RWPE2 (cell line): ENCODE measurements around the gene LCK.

ENCODE experiments used
- ATAC-seq: fragments of 200-7000 bp; cut with Tn5 transposase; 3 replicates; pipeline ENCODE4 v1.9.1; 2021; ENCODE audit warnings: low read depth
- DNase-seq: peaks from one replicate; pipeline ENCODE4 v3.0.0-alpha.2; 2020; ENCODE audit warnings: low spot score
- H3K27ac ChIP-seq: fragments of 450-650 bp; 2 replicates; pipeline ENCODE4 v1.5.1; 2017; ENCODE audit warnings: mild to moderate bottlenecking; ENCODE audit not compliant: poor library complexity, severe bottlenecking
- H3K27me3 ChIP-seq: fragments of 250-450 bp; sonication (Bioruptor Pico); 2 replicates; pipeline ENCODE4 v1.5.1; 2021; ENCODE audit warnings: mild to moderate bottlenecking, moderate library complexity; ENCODE audit not compliant: insufficient read depth, poor library complexity, severe bottlenecking
- H3K36me3 ChIP-seq: fragments of 250-450 bp; sonication (Bioruptor Pico); 2 replicates; pipeline ENCODE4 v1.5.1; 2020; ENCODE audit warnings: low read depth, mild to moderate bottlenecking, moderate library complexity
- H3K4me1 ChIP-seq: fragments of 250-450 bp; sonication (Bioruptor Pico); 2 replicates; pipeline ENCODE4 v1.5.1; 2021; ENCODE audit warnings: mild to moderate bottlenecking, moderate library complexity; ENCODE audit not compliant: insufficient read depth, poor library complexity, severe bottlenecking
- H3K4me3 ChIP-seq: fragments of 250-450 bp; sonication (Bioruptor Pico); 2 replicates; pipeline ENCODE4 v1.5.1; 2021; ENCODE audit warnings: mild to moderate bottlenecking, moderate library complexity; ENCODE audit not compliant: severe bottlenecking
- H3K9me3 ChIP-seq: fragments of 250-450 bp; sonication (Bioruptor Pico); 2 replicates; pipeline ENCODE4 v1.5.1; 2021; ENCODE audit warnings: mild to moderate bottlenecking, moderate library complexity; ENCODE audit not compliant: severe bottlenecking
- TF ChIP-seq, protein P1 (sequence below): fragments of 450-650 bp; IDR thresholded peaks from one replicate; pipeline ENCODE4 v1.5.1; 2017; ENCODE audit warnings: mild to moderate bottlenecking, moderate library complexity; ENCODE audit not compliant: poor library complexity, severe bottlenecking

The LCK gene

DNA sequence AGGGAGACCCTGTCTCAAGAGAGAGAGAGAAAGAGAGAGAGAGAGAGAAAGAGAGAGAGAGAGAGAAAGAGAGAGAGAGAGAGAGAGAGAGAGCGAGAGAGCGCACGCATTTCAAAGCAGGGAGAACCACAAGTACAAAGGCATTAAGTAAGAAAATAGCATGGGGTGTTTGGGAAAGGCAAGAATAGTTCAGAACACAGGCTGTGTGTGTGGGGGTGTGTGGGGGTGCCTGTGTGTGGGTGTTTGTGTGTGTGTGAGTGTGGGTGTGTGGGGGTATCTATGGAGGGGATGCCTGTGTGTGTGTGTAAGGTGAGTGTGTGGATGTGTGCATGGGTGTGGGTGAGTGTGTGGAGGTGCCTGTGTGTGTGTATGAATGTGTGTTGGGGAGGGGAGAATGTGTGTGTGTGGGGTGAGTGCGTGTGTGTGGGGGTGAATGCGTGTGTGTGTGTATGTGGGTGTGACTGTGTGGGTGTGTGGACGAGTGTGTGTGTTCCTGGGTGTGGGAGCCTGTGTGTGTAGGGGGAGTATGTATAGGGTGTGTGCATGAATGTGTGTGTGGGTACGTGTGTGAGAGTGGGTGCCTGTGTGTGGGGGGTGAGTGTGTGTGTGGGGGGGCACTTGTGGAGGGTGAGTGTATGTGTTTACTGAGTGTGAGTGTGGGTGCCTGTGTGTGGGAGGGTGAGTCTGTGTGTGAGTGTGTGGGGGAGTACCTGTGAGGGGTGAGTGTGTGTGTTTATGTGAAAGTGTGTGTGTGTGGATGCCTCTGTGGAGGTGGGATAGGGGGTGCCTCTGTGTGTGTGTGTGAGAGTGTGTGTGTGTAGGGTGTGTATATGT, 21.7 kb downstream of the LCK start:
- DNase-seq (no peak), ATAC-seq (no peak)
- Histone ChIP-seq H3K27me3 (no peaks in the 10 kb centered on the region), H3K4me1 (peaks cover 13% of the 10 kb centered on the region), H3K27ac (no peak overlapping the region), H3K36me3 (no peaks in the 10 kb centered on the region), H3K4me3 (no peak overlapping the region), H3K9me3 (no peaks in the 10 kb centered on the region)
- TF ChIP-seq, protein P1, sequence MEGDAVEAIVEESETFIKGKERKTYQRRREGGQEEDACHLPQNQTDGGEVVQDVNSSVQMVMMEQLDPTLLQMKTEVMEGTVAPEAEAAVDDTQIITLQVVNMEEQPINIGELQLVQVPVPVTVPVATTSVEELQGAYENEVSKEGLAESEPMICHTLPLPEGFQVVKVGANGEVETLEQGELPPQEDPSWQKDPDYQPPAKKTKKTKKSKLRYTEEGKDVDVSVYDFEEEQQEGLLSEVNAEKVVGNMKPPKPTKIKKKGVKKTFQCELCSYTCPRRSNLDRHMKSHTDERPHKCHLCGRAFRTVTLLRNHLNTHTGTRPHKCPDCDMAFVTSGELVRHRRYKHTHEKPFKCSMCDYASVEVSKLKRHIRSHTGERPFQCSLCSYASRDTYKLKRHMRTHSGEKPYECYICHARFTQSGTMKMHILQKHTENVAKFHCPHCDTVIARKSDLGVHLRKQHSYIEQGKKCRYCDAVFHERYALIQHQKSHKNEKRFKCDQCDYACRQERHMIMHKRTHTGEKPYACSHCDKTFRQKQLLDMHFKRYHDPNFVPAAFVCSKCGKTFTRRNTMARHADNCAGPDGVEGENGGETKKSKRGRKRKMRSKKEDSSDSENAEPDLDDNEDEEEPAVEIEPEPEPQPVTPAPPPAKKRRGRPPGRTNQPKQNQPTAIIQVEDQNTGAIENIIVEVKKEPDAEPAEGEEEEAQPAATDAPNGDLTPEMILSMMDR, result no peak

DNA sequence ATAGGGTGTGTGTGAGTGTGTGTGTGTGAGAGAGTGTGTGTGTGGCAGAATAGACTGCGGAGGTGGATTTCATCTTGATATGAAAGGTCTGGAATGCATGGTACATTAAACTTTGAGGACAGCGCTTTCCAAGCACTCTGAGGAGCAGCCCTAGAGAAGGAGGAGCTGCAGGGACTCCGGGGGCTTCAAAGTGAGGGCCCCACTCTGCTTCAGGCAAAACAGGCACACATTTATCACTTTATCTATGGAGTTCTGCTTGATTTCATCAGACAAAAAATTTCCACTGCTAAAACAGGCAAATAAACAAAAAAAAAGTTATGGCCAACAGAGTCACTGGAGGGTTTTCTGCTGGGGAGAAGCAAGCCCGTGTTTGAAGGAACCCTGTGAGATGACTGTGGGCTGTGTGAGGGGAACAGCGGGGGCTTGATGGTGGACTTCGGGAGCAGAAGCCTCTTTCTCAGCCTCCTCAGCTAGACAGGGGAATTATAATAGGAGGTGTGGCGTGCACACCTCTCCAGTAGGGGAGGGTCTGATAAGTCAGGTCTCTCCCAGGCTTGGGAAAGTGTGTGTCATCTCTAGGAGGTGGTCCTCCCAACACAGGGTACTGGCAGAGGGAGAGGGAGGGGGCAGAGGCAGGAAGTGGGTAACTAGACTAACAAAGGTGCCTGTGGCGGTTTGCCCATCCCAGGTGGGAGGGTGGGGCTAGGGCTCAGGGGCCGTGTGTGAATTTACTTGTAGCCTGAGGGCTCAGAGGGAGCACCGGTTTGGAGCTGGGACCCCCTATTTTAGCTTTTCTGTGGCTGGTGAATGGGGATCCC, 22.5 kb downstream of the LCK start:
- Histone ChIP-seq H3K27me3 (no peaks in the 10 kb centered on the region), H3K9me3 (no peaks in the 10 kb centered on the region), H3K4me1 (peaks cover 13% of the 10 kb centered on the region), H3K36me3 (no peaks in the 10 kb centered on the region), H3K4me3 (no peak overlapping the region), H3K27ac (peak overlapping the region; percentile 26)
- DNase-seq, result peak; percentile 92
- TF ChIP-seq, protein P1, result no peak
- ATAC-seq, result peak; percentile 99

DNA sequence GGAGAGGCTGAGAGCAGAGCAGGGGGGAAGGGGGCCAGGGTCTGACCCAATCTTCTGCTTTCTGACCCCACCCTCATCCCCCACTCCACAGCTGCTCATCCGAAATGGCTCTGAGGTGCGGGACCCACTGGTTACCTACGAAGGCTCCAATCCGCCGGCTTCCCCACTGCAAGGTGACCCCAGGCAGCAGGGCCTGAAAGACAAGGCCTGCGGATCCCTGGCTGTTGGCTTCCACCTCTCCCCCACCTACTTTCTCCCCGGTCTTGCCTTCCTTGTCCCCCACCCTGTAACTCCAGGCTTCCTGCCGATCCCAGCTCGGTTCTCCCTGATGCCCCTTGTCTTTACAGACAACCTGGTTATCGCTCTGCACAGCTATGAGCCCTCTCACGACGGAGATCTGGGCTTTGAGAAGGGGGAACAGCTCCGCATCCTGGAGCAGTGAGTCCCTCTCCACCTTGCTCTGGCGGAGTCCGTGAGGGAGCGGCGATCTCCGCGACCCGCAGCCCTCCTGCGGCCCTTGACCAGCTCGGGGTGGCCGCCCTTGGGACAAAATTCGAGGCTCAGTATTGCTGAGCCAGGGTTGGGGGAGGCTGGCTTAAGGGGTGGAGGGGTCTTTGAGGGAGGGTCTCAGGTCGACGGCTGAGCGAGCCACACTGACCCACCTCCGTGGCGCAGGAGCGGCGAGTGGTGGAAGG, 23.7 kb downstream of the LCK start:
- H3K27ac ChIP-seq, result peak overlapping the region; percentile 26
- TF ChIP-seq, protein P1, result no peak
- no peaks in the 10 kb centered on the region for H3K9me3 ChIP-seq
- ATAC-seq (no peak), DNase-seq (no peak)
- H3K4me3 ChIP-seq, result no peak overlapping the region
- peaks cover 13% of the 10 kb centered on the region for H3K4me1 ChIP-seq
- H3K36me3 ChIP-seq, result no peaks in the 10 kb centered on the region
- H3K27me3 ChIP-seq, result no peaks in the 10 kb centered on the region

DNA sequence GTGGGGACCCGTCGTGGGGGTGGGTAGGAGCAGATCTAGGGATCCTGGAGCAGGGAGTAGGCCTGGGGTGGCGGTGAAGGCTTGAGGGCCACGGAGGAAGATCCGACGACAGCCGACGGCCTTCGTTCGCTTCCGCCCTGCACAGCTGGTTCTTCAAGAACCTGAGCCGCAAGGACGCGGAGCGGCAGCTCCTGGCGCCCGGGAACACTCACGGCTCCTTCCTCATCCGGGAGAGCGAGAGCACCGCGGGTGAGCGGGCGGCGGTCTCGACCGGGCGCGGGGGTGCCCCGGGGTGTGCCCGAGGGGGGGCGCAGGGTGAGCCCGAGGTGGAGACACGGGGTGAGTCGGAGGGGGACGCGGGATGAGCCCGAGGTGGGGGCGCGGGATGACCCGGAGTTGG, 24.4 kb downstream of the LCK start:
- peaks cover 13% of the 10 kb centered on the region for H3K4me1 ChIP-seq
- TF ChIP-seq, protein P1, result no peak
- H3K36me3 ChIP-seq, result no peaks in the 10 kb centered on the region
- H3K27ac ChIP-seq, result no peak overlapping the region
- H3K4me3 ChIP-seq, result no peak overlapping the region
- H3K27me3 ChIP-seq, result no peaks in the 10 kb centered on the region
- no peaks in the 10 kb centered on the region for H3K9me3 ChIP-seq
- ATAC-seq (no peak), DNase-seq (peak; percentile 57)
